ENCODE data around the gene KARS1.
A peak's percentile ranks its signal among the peaks of the same experiment; 100 is the strongest.

GRCh38 chr16:75647492-75648264 lies at the start of gene KARS1, which contains the start of gene TERF2IP:
- TF ChIP-seq, protein P1, sequence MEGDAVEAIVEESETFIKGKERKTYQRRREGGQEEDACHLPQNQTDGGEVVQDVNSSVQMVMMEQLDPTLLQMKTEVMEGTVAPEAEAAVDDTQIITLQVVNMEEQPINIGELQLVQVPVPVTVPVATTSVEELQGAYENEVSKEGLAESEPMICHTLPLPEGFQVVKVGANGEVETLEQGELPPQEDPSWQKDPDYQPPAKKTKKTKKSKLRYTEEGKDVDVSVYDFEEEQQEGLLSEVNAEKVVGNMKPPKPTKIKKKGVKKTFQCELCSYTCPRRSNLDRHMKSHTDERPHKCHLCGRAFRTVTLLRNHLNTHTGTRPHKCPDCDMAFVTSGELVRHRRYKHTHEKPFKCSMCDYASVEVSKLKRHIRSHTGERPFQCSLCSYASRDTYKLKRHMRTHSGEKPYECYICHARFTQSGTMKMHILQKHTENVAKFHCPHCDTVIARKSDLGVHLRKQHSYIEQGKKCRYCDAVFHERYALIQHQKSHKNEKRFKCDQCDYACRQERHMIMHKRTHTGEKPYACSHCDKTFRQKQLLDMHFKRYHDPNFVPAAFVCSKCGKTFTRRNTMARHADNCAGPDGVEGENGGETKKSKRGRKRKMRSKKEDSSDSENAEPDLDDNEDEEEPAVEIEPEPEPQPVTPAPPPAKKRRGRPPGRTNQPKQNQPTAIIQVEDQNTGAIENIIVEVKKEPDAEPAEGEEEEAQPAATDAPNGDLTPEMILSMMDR (conservative IDR thresholded peaks at IDR 0.05): no peak
- TF ChIP-seq ZFX (IDR thresholded peaks at IDR 0.05): peak; percentile 91
